SK-N-SH (cell line): ENCODE results near the gene WT1.

Experiments used
- CHD2 ChIP-seq: fragments of 150-350 bp; IDR thresholded peaks from 2 replicates; pipeline ENCODE4 v1.6.1; 2018; ENCODE audit warnings: low read length; ENCODE audit not compliant: partially characterized antibody
- CTCF ChIP-seq: fragments of 200-600 bp; sonication (generic); IDR thresholded peaks from 2 replicates; pipeline ENCODE4 v1.6.1; 2017; ENCODE audit warnings: antibody characterized with exemption, mild to moderate bottlenecking, moderate library complexity
- EP300 ChIP-seq, 2 experiments: IDR thresholded peaks; 2 replicates each; pipeline versions ENCODE4 v1.4.0 to v1.6.1; 2012; ENCODE audit warnings: borderline replicate concordance in 1 of 2, low read depth in 1 of 2, low read length in 1 of 2
- GABPA ChIP-seq: IDR thresholded peaks from 2 replicates; pipeline ENCODE4 v1.4.0; 2012; ENCODE audit warnings: low read depth, mild to moderate bottlenecking
- JUND ChIP-seq: IDR thresholded peaks from 2 replicates; pipeline ENCODE4 v1.4.0; 2012
- RCOR1 ChIP-seq: fragments of 150-350 bp; IDR thresholded peaks from 2 replicates; pipeline ENCODE4 v1.6.1; 2017; ENCODE audit warnings: antibody characterized with exemption, low read length
- REST ChIP-seq: IDR thresholded peaks from 2 replicates; pipeline ENCODE4 v1.6.1; 2012; ENCODE audit warnings: mild to moderate bottlenecking, low read depth, low read length, moderate library complexity
- SIN3A ChIP-seq: IDR thresholded peaks from 2 replicates; pipeline ENCODE4 v1.6.1; 2012; ENCODE audit warnings: low read depth, mild to moderate bottlenecking, low read length, moderate library complexity, borderline replicate concordance
- SMC3 ChIP-seq: IDR thresholded peaks from 2 replicates; pipeline ENCODE4 v1.6.1; 2012; ENCODE audit warnings: low read depth, low read length, improper control_type of control experiment
- YY1 ChIP-seq: IDR thresholded peaks from 2 replicates; pipeline ENCODE4 v1.4.0; 2012; ENCODE audit warnings: low read depth, mild to moderate bottlenecking

DNA sequence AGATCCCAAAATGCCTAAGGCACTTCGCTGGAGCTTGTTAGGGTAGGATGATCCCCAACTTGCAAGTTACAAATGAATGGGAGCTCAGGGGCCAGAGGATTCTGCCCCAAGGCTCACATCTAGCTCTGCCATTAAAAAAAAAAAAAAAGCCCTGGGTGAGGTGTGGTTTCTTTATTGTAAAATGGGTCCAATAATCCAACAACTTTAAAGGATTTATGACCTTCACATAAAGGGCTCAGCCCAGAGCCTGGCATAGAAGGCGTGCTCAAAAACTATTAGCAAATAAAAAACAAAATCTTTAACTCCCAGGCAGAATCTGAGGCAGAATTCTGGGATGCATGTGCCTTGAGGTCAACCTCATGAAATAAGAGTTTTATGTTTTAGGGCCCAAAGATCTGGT is 42.5 kb downstream of the WT1 start:
- TF ChIP-seq EP300 (IDR thresholded peaks at IDR 0.05; ENCODE audit: borderline replicate concordance in 1 of 2, low read depth in 1 of 2, low read length in 1 of 2): no peak
- no peak for TF ChIP-seq CTCF
- TF ChIP-seq CHD2: no peak
- no peak for TF ChIP-seq SIN3A
- TF ChIP-seq JUND: no peak
- TF ChIP-seq GABPA: no peak
- no peak for TF ChIP-seq REST
- no peak for TF ChIP-seq RCOR1
- TF ChIP-seq SMC3: no peak
- no peak for TF ChIP-seq YY1
